Hepatocyte (in vitro differentiated cells): ENCODE measurements around the gene CDC34. TPM values are rescaled to one million over a fixed set of nuclear protein-coding genes. Genes with fewer than 3 reads are reported as not detected.
A peak's percentile ranks its signal among the peaks of the same experiment; 100 is the strongest.

Source experiments
- DNase-seq: peaks from one replicate; pipeline ENCODE4 v3.0.0-alpha.2; 2016; ENCODE audit warnings: low spot score
- H2AFZ ChIP-seq: fragments of 200-600 bp; sonication (generic); 2 replicates; pipeline ENCODE4 v1.6.0; 2016; ENCODE audit warnings: antibody characterized with exemption, mild to moderate bottlenecking
- H3K27ac ChIP-seq: fragments of 200-600 bp; sonication (generic); 2 replicates; pipeline ENCODE4 v1.5.1; 2016; ENCODE audit warnings: mild to moderate bottlenecking
- H3K27me3 ChIP-seq: fragments of 200-600 bp; sonication (generic); 2 replicates; pipeline ENCODE4 v1.6.1; 2016
- H3K36me3 ChIP-seq: fragments of 200-600 bp; sonication (generic); replicated peaks from 2 replicates; pipeline ENCODE4 v1.5.1; 2016; ENCODE audit warnings: low read depth; ENCODE audit not compliant: insufficient read depth
- H3K4me1 ChIP-seq: fragments of 200-600 bp; sonication (generic); 2 replicates; pipeline ENCODE4 v1.5.1; 2016; ENCODE audit warnings: mild to moderate bottlenecking, moderate library complexity; ENCODE audit not compliant: insufficient read depth
- H3K4me2 ChIP-seq: fragments of 200-600 bp; sonication (generic); 2 replicates; pipeline ENCODE4 v1.6.0; 2016
- H3K4me3 ChIP-seq: fragments of 200-600 bp; sonication (generic); 2 replicates; pipeline ENCODE4 v1.5.1; 2016; ENCODE audit warnings: mild to moderate bottlenecking
- H3K79me2 ChIP-seq: fragments of 200-600 bp; sonication (generic); 2 replicates; pipeline ENCODE4 v1.6.0; 2017; ENCODE audit warnings: mild to moderate bottlenecking
- H3K9me2 ChIP-seq: fragments of 200-600 bp; sonication (generic); replicated peaks from 2 replicates; pipeline ENCODE4 v1.6.0; 2017; ENCODE audit warnings: mild to moderate bottlenecking; ENCODE audit not compliant: insufficient read depth
- H3K9me3 ChIP-seq: fragments of 200-600 bp; sonication (generic); 2 replicates; pipeline ENCODE4 v1.5.1; 2016; ENCODE audit warnings: low read depth, mild to moderate bottlenecking
- H4K20me1 ChIP-seq: fragments of 200-600 bp; sonication (generic); 2 replicates; pipeline ENCODE4 v1.6.0; 2016; ENCODE audit warnings: mild to moderate bottlenecking; ENCODE audit not compliant: insufficient read depth, poor library complexity, severe bottlenecking
- EZH2 ChIP-seq: fragments of 200-600 bp; sonication (generic); IDR thresholded peaks from 2 replicates; pipeline ENCODE4 v1.6.1; 2016; ENCODE audit warnings: antibody characterized with exemption, mild to moderate bottlenecking, borderline replicate concordance
- EZH2phosphoT487 ChIP-seq: fragments of 200-600 bp; sonication (generic); IDR thresholded peaks from one replicate; pipeline ENCODE4 v1.6.1; 2018; ENCODE audit warnings: antibody characterized with exemption, mild to moderate bottlenecking, low read depth, moderate library complexity; ENCODE audit not compliant: unreplicated experiment, severe bottlenecking
- WGBS: methylation state at CpG from one replicate; pipeline ENCODE4 v1.1.6; 2016; ENCODE audit warnings: low lambda C conversion rate; ENCODE audit errors: missing lambda C conversion rate; 5-methylcytosine and 5-hydroxymethylcytosine counted together
- polyA plus RNA-seq: library from polyadenylated mRNA; unstranded; fragments of >200 nt; fragmentation: Nextera tagmentation; extraction: Ambion mirVana; gene quantifications from 2 replicates; pipeline ENCODE4 v1.2.1, GENCODE V29; 2016
- total RNA-seq: library from RNA; depleted of rRNA; stranded (reverse); fragments of >200 nt; gene quantifications from 2 replicates; pipeline ENCODE4 v1.2.3, GENCODE V29; 2014
- TF ChIP-seq, protein P1 (sequence below): fragments of 200-600 bp; sonication (generic); IDR thresholded peaks from 2 replicates; pipeline ENCODE4 v1.5.1; 2016; ENCODE audit warnings: antibody characterized with exemption, mild to moderate bottlenecking; ENCODE audit not compliant: poor library complexity

CDC34 gene
- total and polyA plus RNA-seq, 2 experiments from 2014 or later: 105 to 196 TPM

- no peaks in the 10 kb centered on the region for H4K20me1 ChIP-seq
- no peak overlapping the region for H3K27ac ChIP-seq
- no peaks in the 10 kb centered on the region for H3K9me2 ChIP-seq
- WGBS: 69% methylated on average over 12 of the region's 15 CpGs
- no peak overlapping the region for H2AFZ ChIP-seq
- no peak for TF ChIP-seq EZH2
- no peak for TF ChIP-seq EZH2phosphoT487
- TF ChIP-seq, protein P1, sequence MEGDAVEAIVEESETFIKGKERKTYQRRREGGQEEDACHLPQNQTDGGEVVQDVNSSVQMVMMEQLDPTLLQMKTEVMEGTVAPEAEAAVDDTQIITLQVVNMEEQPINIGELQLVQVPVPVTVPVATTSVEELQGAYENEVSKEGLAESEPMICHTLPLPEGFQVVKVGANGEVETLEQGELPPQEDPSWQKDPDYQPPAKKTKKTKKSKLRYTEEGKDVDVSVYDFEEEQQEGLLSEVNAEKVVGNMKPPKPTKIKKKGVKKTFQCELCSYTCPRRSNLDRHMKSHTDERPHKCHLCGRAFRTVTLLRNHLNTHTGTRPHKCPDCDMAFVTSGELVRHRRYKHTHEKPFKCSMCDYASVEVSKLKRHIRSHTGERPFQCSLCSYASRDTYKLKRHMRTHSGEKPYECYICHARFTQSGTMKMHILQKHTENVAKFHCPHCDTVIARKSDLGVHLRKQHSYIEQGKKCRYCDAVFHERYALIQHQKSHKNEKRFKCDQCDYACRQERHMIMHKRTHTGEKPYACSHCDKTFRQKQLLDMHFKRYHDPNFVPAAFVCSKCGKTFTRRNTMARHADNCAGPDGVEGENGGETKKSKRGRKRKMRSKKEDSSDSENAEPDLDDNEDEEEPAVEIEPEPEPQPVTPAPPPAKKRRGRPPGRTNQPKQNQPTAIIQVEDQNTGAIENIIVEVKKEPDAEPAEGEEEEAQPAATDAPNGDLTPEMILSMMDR: no peak
- H3K27me3 ChIP-seq: no peaks in the 10 kb centered on the region
- no peaks in the 10 kb centered on the region for H3K79me2 ChIP-seq
- no peaks in the 10 kb centered on the region for H3K36me3 ChIP-seq
- no peaks in the 10 kb centered on the region for H3K9me3 ChIP-seq
- DNase-seq: no peak
- H3K4me3 ChIP-seq: no peak overlapping the region
- H3K4me2 ChIP-seq: no peak overlapping the region
- H3K4me1 ChIP-seq: peaks cover 10% of the 10 kb centered on the region
Observed at GRCh38 chr19:484494-484893, 47.1 kb upstream of the CDC34 start.

DNA sequence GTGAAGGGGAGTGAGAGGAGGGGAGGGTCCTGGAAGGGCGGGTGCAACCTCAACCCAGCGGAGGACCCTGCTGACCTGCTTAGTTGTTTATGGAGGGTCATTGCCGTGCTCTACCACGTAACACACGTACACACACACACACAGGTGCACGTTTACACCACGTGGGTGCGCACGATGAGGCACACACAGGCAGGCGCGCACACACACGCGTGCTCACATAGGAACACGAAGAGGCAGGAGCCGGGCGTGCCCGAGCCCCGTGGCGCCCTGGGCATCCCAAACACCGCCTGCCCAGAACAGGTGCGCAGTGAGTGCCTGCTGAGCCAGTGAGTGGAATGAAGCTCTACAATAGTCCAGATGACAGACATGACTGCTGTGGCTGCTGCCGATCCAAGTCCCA lies 46.5 kb upstream of the CDC34 start:
- Histone ChIP-seq H3K4me2 (peak overlapping the region; percentile 55), H2AFZ (no peak overlapping the region), H3K36me3 (no peaks in the 10 kb centered on the region), H3K9me3 (no peaks in the 10 kb centered on the region), H3K79me2 (no peaks in the 10 kb centered on the region), H4K20me1 (no peaks in the 10 kb centered on the region), H3K4me3 (no peak overlapping the region), H3K9me2 (no peaks in the 10 kb centered on the region), H3K27me3 (no peaks in the 10 kb centered on the region), H3K27ac (peak overlapping the region; percentile 85), H3K4me1 (peaks cover 12% of the 10 kb centered on the region)
- TF ChIP-seq, protein P1: no peak
- TF ChIP-seq EZH2 (no peak), EZH2phosphoT487 (no peak)
- DNase-seq: no peak
- WGBS: 88% methylated on average over 22 of the region's 22 CpGs

DNA sequence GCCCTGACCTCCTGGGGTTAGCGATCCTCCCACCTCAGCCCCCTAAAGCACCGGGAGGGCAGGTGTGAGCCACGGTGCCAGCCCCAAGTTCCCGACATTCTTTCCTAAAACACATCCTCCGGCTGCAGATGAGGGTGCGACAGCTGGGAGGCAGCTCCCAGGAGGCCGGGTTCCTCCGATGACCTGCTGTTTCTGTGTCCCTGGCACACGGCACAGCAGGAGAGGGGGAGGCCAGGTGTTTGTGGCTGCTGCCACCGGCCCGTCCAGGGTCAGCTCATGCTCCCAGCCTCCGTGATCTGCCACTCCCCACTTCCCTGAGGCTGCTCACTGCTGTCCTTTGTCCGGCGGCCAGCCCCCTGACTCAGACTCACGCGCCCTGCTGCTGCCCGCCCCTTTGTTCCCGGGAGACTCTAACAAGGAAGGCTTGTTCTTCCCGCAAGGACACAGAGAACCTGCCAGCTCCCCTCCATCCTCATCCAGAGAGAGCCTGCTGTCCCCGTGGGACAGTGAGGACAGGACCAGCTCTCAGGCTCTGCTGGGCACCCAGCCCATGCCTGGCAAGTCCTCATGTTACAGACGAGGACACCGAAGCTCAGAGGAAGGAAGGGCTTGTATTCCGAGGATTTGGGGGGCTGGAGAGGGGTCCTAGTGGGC lies 45.9 kb upstream of the CDC34 start:
- TF ChIP-seq EZH2phosphoT487: no peak
- no peak for TF ChIP-seq EZH2
- TF ChIP-seq, protein P1: no peak
- Histone ChIP-seq H4K20me1 (no peaks in the 10 kb centered on the region), H3K9me3 (no peaks in the 10 kb centered on the region), H2AFZ (no peak overlapping the region), H3K79me2 (no peaks in the 10 kb centered on the region), H3K4me1 (peaks cover 12% of the 10 kb centered on the region), H3K9me2 (no peaks in the 10 kb centered on the region), H3K27me3 (no peaks in the 10 kb centered on the region), H3K27ac (peak overlapping the region; percentile 85), H3K4me2 (peak overlapping the region; percentile 55), H3K36me3 (no peaks in the 10 kb centered on the region), H3K4me3 (no peak overlapping the region)
- DNase-seq: peak; percentile 74
- WGBS: 25% methylated on average over 20 of the region's 23 CpGs
